Measurements from ENCODE around the gene OSBPL5. TPM values are rescaled to one million over a fixed set of nuclear protein-coding genes. Genes with fewer than 3 reads are reported as not detected.

The OSBPL5 gene
- total RNA-seq, 1 donor, result 12.2 TPM

- H3K4me3 ChIP-seq (ENCODE audit: low read length), result no peak overlapping the region
These were observed 122.4 kb downstream of the OSBPL5 start for GRCh38 chr11:3042496-3043314.

GRCh38 chr11:3041699-3042441 lies 123.2 kb downstream of the OSBPL5 start:
- Histone ChIP-seq H3K9me3 (ENCODE audit: low read depth, low read length) (no peaks in the 10 kb centered on the region), H3K4me1 (ENCODE audit: insufficient read depth, low read length) (peaks cover 15% of the 10 kb centered on the region), H3K27me3 (ENCODE audit: insufficient read depth, low read length) (no peaks in the 10 kb centered on the region), H3K4me3 (ENCODE audit: low read length) (no peak overlapping the region)

More at GRCh38 chr11:3042496-3043314, 122.4 kb downstream of the OSBPL5 start:
- Histone ChIP-seq H3K9me3 (ENCODE audit: low read depth, low read length) (no peaks in the 10 kb centered on the region), H3K27me3 (ENCODE audit: insufficient read depth, low read length) (no peaks in the 10 kb centered on the region), H3K4me1 (ENCODE audit: insufficient read depth, low read length) (peaks cover 6% of the 10 kb centered on the region)

- peaks cover 25% of the 10 kb centered on the region for H3K4me1 ChIP-seq (ENCODE audit: insufficient read depth, low read length)
- H3K4me3 ChIP-seq (ENCODE audit: low read length), result no peak overlapping the region
- no peaks in the 10 kb centered on the region for H3K27me3 ChIP-seq (ENCODE audit: insufficient read depth, low read length)
These were observed 124.2 kb downstream of the OSBPL5 start for GRCh38 chr11:3040881-3041280.

DNA sequence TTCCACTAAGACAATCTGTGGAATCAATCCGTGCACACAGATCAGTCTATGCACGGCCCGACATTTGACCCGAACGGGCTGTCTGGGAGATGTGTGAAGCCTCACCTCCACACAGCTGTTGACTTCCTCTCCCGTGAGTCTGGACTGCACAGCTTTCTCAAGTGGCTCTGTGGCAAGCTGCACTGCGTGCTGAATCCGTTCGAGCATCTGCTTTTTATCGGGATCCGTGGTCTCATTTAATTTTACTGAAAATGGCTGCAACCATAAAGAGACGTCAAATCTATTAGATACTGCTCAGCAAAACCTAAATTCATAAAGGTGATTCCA lies 127.2 kb downstream of the OSBPL5 start:
- Histone ChIP-seq H3K27me3 (ENCODE audit: insufficient read depth, low read length) (no peaks in the 10 kb centered on the region), H3K4me1 (ENCODE audit: insufficient read depth, low read length) (peaks cover 33% of the 10 kb centered on the region), H3K4me3 (ENCODE audit: low read length) (no peak overlapping the region), H3K9me3 (ENCODE audit: low read depth, low read length) (no peaks in the 10 kb centered on the region)

More at GRCh38 chr11:3040881-3041280, 124.2 kb downstream of the OSBPL5 start:
- no peaks in the 10 kb centered on the region for H3K9me3 ChIP-seq (ENCODE audit: low read depth, low read length)

Other genes starting within 250 kb of the OSBPL5 start
- 1.7 TPM for gene PHLDA2, start 235.9 kb downstream of the OSBPL5 start, total RNA-seq
- 272 TPM for gene NAP1L4, start 173.0 kb downstream of the OSBPL5 start, total RNA-seq
- 17.8 TPM for gene CARS1, start 107.9 kb downstream of the OSBPL5 start, total RNA-seq
- gene MRGPRG, start 53.5 kb upstream of the OSBPL5 start, total RNA-seq, result not detected
- gene MRGPRE, start 67.1 kb upstream of the OSBPL5 start, total RNA-seq, result not detected
- 15.2 TPM for gene ZNF195, start 213.8 kb upstream of the OSBPL5 start, total RNA-seq